ENCODE data around the gene MYO1D. TPM values are rescaled to one million over a fixed set of nuclear protein-coding genes. Genes with fewer than 3 reads are reported as not detected.
A peak's percentile ranks its signal among the peaks of the same experiment; 100 is the strongest.

The MYO1D gene
- total RNA-seq, 8 experiments from 2014 or later = 1.6 to 9.8 (median 5.6) TPM

DNA sequence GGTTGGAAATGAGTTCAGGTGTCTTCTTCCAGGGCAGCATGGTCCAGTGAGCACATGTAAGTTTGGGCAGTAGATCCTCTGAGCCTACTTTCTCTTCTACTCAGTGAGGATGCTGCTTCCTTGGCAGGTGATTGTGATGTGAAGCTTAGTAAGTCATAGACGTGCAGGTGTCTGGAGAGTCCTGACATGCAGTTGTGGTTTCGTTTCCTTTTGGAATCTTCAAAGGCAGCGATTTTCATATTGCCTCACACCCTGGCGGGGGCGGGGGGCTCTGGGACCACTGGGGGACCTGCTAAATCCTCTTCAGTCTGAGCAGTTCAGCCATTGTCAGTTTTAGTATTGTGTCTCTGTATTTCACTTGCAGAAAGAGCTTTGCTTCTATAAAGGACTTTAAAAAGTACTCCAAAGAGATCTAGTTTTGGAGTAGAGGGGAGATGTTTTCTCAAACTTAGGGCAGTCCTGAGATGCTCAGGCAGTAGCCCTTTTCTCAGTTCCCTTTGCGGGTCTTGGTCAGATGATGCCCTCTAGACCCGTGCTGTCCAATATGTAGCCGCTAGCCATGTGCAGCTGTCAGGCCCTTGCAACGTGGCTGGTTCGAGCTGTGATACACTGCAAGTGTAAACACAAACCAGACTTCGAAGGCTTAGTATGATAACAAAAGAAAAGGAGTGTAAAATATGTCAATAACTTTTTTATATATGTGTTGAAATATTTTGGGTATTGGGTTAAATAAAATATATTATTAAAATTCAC is 394.2 kb downstream of the MYO1D start:
- 40 to 83% (median 74%) methylated on average over 2 to 8 of the region's 11 CpGs; no CpG with 5 or more reads in 1 of the 10 experiments for whole genome bisulfite sequencing, 10 experiments
- peaks cover 19 to 20% of the 10 kb centered on the region in 2 donors for H3K4me1 ChIP-seq (replicated peaks in 1 of 2)
- in situ Hi-C loops (cut with MboI; ENCODE audit: low pct_unique_long_range_greater_than_20kb in 2 of 9, low sequenced_read_pairs in 9 of 9, unreplicated experiment in 9 of 9) = loop anchor here in 3 of 9 experiments (10.0 to 25.0 kb wide), 3 partner anchors 130 to 280 kb away; no protein-coding TSS in a partner anchor
- ATAC-seq (replicated peaks in 6 of 8) = no peak
- H3K27ac ChIP-seq = no peak overlapping the region
- H3K4me3 ChIP-seq = no peak overlapping the region

DNA sequence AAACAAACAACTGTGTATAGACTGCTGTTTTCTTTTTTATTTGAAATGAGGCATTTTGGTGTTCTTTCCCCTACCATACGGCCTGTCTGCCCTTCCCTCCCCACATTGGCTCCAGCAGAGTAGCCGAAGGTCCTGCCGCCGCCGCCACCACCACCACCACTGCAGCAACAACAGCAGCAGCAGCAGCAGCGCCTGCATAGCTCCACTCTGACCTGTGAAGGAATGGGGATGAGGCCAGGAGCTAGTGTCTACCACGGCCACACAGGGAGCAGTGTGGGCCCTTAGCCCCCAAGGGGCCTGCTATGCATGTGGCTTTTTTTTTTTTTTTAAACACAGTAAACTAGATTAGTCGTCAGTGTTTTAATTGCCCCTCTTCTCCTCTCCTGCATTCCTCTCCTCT is 395.7 kb downstream of the MYO1D start:
- in situ Hi-C loops (cut with MboI; ENCODE audit: low pct_unique_long_range_greater_than_20kb in 2 of 9, low sequenced_read_pairs in 9 of 9, unreplicated experiment in 9 of 9) = loop anchor here in 3 of 9 experiments (10.0 to 25.0 kb wide), 3 partner anchors 131 to 281 kb away; no protein-coding TSS in a partner anchor
- Histone ChIP-seq H3K4me1 (replicated peaks in 1 of 2) (peaks cover 19 to 20% of the 10 kb centered on the region in 2 donors), H3K27ac (no peak overlapping the region), H3K4me3 (no peak overlapping the region)
- no peak for ATAC-seq (replicated peaks in 6 of 8)
- 29 to 100% (median 90%) methylated on average over 1 to 5 of the region's 8 CpGs; no CpG with 5 or more reads in 2 of the 10 experiments for WGBS, 10 experiments

DNA sequence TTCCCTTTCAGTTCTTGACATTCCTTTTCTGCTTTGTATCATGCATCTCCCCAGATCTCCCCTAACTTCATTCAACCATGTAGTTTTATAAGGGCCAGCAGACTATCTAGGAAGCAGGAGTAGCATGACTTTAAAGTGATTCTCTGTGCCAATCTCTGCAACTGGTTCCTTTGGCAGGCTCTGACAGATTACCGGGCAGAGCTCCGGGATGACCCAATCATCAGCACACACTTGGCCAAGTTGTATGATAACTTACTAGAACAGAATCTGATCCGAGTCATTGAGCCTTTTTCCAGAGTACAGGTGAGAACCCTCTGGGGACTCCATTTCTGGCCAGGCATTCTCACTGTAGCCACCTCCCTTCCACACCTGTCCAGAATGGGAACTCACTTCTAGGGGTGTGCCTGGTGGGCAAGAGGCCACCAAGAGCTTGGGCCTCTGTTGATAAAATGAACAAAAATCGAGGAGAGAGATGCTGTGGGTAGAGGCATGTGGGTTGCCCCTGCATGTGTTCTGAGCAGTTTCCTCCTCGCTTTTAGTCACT is 397.8 kb downstream of the MYO1D start:
- Histone ChIP-seq H3K4me1 (replicated peaks in 1 of 2) (peaks cover 6 to 10% of the 10 kb centered on the region in 2 donors), H3K27ac (no peak overlapping the region), H3K4me3 (no peak overlapping the region)
- WGBS, 10 experiments = 75 to 100% (median 91%) methylated on average over 1 to 5 of the region's 5 CpGs; no CpG with 5 or more reads in 4 of the 10 experiments
- ATAC-seq (replicated peaks in 6 of 8) = no peak
- in situ Hi-C loops (cut with MboI; ENCODE audit: low pct_unique_long_range_greater_than_20kb in 2 of 9, low sequenced_read_pairs in 9 of 9, unreplicated experiment in 9 of 9) = loop anchor here in 5 of 9 experiments (10.0 to 25.0 kb wide), 3 partner anchors 133 to 283 kb away; no protein-coding TSS in a partner anchor

DNA sequence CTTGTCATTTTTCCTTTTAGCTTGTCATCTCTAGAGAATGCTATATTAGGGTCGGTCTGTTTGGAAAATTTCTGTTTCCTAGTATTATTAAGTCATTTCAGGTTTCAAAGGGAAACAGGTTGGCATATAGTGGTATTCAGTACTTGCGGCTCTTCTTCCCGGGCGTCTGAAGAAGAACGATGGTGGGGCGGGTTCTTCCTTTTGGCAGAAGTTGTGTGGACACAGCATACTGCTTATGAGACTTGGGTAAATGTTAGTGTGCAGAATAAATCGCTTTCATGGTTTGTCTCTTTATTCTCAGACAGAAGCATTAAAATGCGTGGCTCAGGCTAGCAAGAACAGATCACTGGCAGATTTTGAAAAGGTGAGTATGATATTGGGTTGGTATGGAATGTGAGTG is 399.7 kb downstream of the MYO1D start:
- 83 to 100% (median 96%) methylated on average over 1 to 8 of the region's 8 CpGs for WGBS, 10 experiments
- H3K27ac ChIP-seq = no peak overlapping the region
- H3K4me1 ChIP-seq (replicated peaks in 1 of 2) = no peaks in the 10 kb centered on the region
- ATAC-seq (replicated peaks in 6 of 8) = no peak
- no peak overlapping the region for H3K4me3 ChIP-seq
- in situ Hi-C loops (cut with MboI; ENCODE audit: low pct_unique_long_range_greater_than_20kb in 2 of 9, low sequenced_read_pairs in 9 of 9, unreplicated experiment in 9 of 9) = loop anchor here in 5 of 9 experiments (10.0 to 25.0 kb wide), 3 partner anchors 135 to 285 kb away; no protein-coding TSS in a partner anchor

DNA sequence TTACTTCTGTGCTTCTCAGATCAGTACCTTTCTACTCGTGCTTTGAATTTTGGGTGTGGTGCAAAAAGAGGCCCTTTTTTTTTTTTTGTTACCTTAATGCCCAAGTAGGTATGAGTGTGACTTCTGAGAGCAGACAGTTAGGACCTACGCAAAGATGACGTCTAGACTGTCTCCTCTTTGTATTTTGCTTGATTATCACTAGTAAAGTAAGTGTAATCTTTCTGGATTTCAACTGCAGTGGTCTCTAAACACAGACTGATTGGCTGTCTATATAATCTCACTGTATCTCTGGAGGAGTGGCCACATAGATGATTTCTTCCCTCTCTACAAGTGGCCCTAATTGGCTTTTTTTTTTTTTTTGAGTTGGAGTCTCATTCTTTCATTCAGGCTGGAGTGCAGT is 401.7 kb downstream of the MYO1D start:
- in situ Hi-C loops (cut with MboI; ENCODE audit: low pct_unique_long_range_greater_than_20kb in 2 of 9, low sequenced_read_pairs in 9 of 9, unreplicated experiment in 9 of 9) = loop anchor here in 5 of 9 experiments (10.0 to 25.0 kb wide), 3 partner anchors 137 to 287 kb away; no protein-coding TSS in a partner anchor
- no peak for ATAC-seq (replicated peaks in 6 of 8)
- no peaks in the 10 kb centered on the region for H3K4me1 ChIP-seq (replicated peaks in 1 of 2)
- H3K4me3 ChIP-seq = no peak overlapping the region
- H3K27ac ChIP-seq = no peak overlapping the region
- 100% methylated on average over 1 to 3 of the region's 3 CpGs; no CpG with 5 or more reads in 4 of the 10 experiments for WGBS, 10 experiments

DNA sequence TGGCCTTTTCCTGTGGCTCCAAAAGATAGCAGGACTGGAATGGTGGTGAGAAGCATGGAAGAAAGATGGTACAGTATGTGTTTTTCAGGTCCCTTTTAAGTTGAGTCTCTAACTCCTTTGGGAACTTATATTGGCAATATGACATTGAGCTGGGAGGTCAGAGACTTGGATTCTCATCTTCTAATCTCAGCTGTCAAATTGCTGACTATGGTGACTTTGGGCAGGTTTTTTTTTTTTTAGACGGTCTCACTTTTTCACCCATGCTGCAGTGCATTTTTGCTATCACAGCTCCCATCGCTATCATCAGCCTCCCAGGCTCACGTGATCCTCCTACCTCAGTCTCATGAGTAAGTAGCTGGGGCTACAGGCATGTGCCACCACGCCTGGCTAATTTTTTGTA is 405.3 kb downstream of the MYO1D start:
- 91 to 100% (median 98%) methylated on average over 1 to 3 of the region's 4 CpGs; no CpG with 5 or more reads in 6 of the 10 experiments for WGBS, 10 experiments
- ATAC-seq (replicated peaks in 6 of 8) = no peak

DNA sequence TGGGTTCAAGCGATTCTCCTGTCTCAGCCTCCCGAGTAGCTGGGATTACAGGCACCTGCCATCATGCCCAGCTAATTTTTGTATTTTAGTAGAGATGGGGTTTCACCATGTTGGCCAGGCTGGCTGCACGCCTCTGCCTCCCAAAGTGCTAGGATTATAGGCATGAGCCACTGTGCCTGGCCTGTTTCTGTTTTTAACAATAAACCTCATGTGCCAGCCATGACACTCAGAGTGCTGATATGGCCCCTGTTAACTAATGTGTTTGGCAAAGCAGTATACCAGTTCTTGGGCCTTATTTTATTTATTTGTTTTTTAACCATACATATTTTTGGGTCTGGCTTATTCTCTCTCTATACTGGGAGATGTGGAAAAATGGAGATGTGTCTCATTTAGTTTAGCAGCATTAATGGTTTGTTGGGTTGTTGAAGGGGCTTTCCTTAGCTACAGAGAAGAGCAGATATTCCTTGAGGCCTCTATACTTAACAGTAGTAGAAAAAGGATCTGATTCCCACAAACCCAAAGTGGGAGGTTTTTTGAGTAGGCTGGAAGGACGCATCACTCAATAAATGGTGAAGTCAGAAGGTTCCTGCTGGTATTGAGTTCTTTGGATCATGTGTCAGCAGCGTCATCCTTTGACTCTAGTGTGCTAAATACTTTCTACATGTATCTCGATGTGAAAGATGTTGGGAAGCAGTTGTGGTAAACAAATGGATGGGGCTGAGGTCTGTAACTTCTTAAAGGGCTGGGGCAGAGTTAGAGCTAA is 406.3 kb downstream of the MYO1D start:
- Histone ChIP-seq H3K27ac (no peak overlapping the region), H3K4me1 (replicated peaks in 1 of 2) (no peaks in the 10 kb centered on the region), H3K4me3 (no peak overlapping the region)
- ATAC-seq (replicated peaks in 6 of 8) = no peak
- WGBS, 10 experiments = 60 to 100% (median 90%) methylated on average over 1 to 3 of the region's 6 CpGs; no CpG with 5 or more reads in 1 of the 10 experiments
- in situ Hi-C loops (cut with MboI; ENCODE audit: low pct_unique_long_range_greater_than_20kb in 2 of 9, low sequenced_read_pairs in 9 of 9, unreplicated experiment in 9 of 9) = loop anchor here in 6 of 9 experiments (10.0 to 25.0 kb wide), 3 partner anchors 92 to 292 kb away; no protein-coding TSS in a partner anchor

More for the DNA sequence above, 405.3 kb downstream of the MYO1D start:
- H3K4me1 ChIP-seq (replicated peaks in 1 of 2) = no peaks in the 10 kb centered on the region
- no peak overlapping the region for H3K4me3 ChIP-seq
- no peak overlapping the region for H3K27ac ChIP-seq
- in situ Hi-C loops (cut with MboI; ENCODE audit: low pct_unique_long_range_greater_than_20kb in 2 of 9, low sequenced_read_pairs in 9 of 9, unreplicated experiment in 9 of 9) = loop anchor here in 6 of 9 experiments (10.0 to 25.0 kb wide), 3 partner anchors 91 to 291 kb away; no protein-coding TSS in a partner anchor

DNA sequence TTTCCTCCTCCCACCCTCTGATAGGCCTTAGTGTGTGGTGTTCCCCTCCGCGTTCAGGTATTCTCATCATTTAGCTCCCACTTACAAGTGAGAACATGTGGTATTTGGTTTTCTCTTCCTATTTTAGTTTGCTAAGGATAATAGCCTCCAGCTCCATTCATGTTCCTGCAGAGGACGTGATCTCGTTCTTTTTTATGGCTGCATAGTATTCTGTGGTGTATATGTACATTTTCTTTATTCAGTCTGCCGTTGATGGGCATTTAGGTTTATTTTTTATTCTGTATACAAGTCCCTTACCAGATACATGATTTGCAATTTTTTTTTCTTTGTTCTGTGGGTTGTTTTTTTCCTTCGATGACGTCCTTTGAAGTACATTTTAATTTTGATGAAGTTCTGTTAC is 409.0 kb downstream of the MYO1D start:
- in situ Hi-C loops (cut with MboI; ENCODE audit: low pct_unique_long_range_greater_than_20kb in 2 of 9, low sequenced_read_pairs in 9 of 9, unreplicated experiment in 9 of 9) = loop anchor here in 4 of 9 experiments (25.0 kb wide), 2 partner anchors 94 to 294 kb away; no protein-coding TSS in a partner anchor
- Histone ChIP-seq H3K4me1 (replicated peaks in 1 of 2) (no peaks in the 10 kb centered on the region), H3K4me3 (no peak overlapping the region), H3K27ac (no peak overlapping the region)
- 84 to 100% (median 95%) methylated on average over 1 to 7 of the region's 7 CpGs for WGBS, 10 experiments
- ATAC-seq (replicated peaks in 6 of 8) = no peak

DNA sequence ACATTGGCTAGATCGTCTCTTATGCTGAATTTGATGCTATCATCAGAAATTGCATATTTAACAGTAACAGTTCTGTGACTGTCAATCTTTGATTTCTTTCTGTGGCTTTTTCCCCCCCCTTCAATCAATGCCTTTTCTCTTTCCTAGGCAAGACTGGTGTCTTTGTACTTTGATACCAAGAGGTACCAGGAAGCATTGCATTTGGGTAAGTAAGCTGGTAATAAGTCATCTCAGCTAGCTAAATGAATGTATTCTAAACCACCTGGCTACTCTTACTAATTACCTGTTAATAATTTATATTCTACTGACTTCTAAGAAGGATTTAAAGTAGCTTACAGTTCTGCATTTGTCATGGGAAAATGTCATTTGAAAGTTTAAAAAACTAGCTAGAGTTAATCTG is 412.6 kb downstream of the MYO1D start:
- in situ Hi-C loops (cut with MboI; ENCODE audit: low pct_unique_long_range_greater_than_20kb in 2 of 9, low sequenced_read_pairs in 9 of 9, unreplicated experiment in 9 of 9) = loop anchor here in 4 of 9 experiments (25.0 kb wide), 2 partner anchors 98 to 298 kb away; no protein-coding TSS in a partner anchor

DNA sequence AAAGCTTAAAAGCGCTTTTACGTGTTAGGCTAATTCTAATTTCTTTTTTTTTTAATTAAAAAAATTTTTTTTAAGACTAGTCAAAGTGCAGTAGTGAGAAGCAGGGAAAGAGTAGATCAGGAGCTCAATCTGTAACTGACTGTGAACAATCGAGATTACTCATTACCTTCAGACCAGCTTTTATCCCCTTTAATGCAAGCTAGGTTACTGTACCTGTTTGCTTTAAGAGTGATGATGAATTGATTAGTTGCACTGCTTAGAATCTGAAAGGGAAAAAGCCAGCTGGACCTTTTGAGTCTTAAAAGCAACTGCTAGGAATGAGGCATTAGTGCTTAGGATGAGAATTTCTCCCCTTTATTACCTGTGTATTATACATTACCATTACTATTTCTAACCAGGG is 413.6 kb downstream of the MYO1D start:
- ATAC-seq (replicated peaks in 6 of 8) = no peak
- H3K27ac ChIP-seq = no peak overlapping the region
- no peaks in the 10 kb centered on the region for H3K4me1 ChIP-seq (replicated peaks in 1 of 2)
- in situ Hi-C loops (cut with MboI; ENCODE audit: low pct_unique_long_range_greater_than_20kb in 2 of 9, low sequenced_read_pairs in 9 of 9, unreplicated experiment in 9 of 9) = loop anchor here in 4 of 9 experiments (25.0 kb wide), 2 partner anchors 99 to 299 kb away; no protein-coding TSS in a partner anchor
- H3K4me3 ChIP-seq = no peak overlapping the region
- 89 to 100% (median 100%) methylated on average over 1 to 3 of the region's 3 CpGs for WGBS, 10 experiments

More for the DNA sequence above, 412.6 kb downstream of the MYO1D start:
- Histone ChIP-seq H3K4me1 (replicated peaks in 1 of 2) (no peaks in the 10 kb centered on the region), H3K27ac (no peak overlapping the region), H3K4me3 (no peak overlapping the region)
- 0 to 100% (median 100%) methylated on average over 1 of the region's 1 CpG; no CpG with 5 or more reads in 2 of the 10 experiments for WGBS, 10 experiments
- ATAC-seq (replicated peaks in 6 of 8) = no peak

DNA sequence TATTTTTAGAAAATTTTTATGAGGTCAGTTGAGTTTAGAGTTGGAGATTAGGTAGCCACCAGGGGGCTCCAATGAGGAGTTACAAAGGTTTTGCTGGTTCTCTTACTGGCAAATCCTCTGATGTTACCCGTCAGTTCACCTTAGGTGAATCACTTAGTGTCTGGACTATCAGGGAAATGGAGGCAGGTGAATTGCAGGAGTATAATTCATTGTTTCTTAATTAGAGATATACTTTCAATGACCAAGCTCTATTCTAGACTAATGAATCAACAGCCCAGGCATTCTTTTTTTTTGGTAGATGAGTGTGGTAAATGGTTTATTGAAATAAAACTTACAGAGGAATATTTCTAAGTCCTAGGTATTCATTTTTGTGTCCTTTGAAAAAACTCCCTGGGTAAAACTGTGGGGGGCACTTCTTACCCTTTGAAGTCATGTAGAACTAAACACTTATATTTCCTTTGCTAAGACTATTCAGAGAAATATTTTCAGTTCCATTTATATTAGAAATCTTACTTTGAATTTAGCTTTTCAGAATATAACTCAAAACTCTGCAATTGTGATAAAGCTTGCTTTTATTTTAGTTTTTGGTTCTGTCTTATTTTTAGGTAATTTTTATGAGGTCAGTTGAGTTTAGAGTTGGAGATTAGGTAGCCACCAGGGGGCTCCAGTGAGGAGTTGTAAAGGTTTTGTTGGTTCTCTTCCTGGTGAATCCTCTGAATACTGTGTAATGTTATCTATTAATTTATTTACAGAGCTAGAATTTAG is 414.9 kb downstream of the MYO1D start:
- H3K4me1 ChIP-seq (replicated peaks in 1 of 2) = no peaks in the 10 kb centered on the region
- in situ Hi-C loops (cut with MboI; ENCODE audit: low pct_unique_long_range_greater_than_20kb in 2 of 9, low sequenced_read_pairs in 9 of 9, unreplicated experiment in 9 of 9) = loop anchor here in 4 of 9 experiments (25.0 kb wide), 2 partner anchors 100 to 300 kb away; no protein-coding TSS in a partner anchor
- H3K4me3 ChIP-seq = no peak overlapping the region
- peak in 4 of 8 experiments; percentile 49 to 64 (median 62) for ATAC-seq (replicated peaks in 6 of 8)
- WGBS, 10 experiments = 50 to 91% (median 76%) methylated on average over 1 of the region's 1 CpG; no CpG with 5 or more reads in 6 of the 10 experiments
- H3K27ac ChIP-seq = no peak overlapping the region

DNA sequence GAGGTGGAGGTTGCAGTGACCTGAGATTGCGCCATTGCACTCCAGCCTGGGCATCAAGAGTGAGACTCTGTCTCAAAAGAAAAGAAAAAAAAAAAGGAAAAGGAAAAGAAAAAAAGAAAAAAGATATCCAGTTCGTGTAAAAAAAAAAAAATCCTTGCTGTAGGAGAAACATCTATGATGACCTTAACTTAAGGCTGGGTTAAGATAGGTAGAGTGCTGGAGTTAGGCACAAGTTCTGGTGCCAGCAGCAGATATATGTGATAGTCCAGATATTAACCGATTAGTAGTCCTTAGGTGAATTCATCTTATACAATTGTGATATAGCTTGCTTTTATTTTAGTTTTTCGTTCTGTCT is 415.4 kb downstream of the MYO1D start:
- 61 to 100% (median 82%) methylated on average over 1 to 4 of the region's 4 CpGs for WGBS, 10 experiments
- no peaks in the 10 kb centered on the region for H3K4me1 ChIP-seq (replicated peaks in 1 of 2)
- peak in 2 of 8 experiments; percentile 8 to 19 for ATAC-seq (replicated peaks in 6 of 8)
- H3K27ac ChIP-seq = no peak overlapping the region
- no peak overlapping the region for H3K4me3 ChIP-seq
- in situ Hi-C loops (cut with MboI; ENCODE audit: low pct_unique_long_range_greater_than_20kb in 2 of 9, low sequenced_read_pairs in 9 of 9, unreplicated experiment in 9 of 9) = loop anchor here in 4 of 9 experiments (25.0 kb wide), 2 partner anchors 101 to 301 kb away; no protein-coding TSS in a partner anchor
